ENCODE measurements around the gene OR4D2.

DNA sequence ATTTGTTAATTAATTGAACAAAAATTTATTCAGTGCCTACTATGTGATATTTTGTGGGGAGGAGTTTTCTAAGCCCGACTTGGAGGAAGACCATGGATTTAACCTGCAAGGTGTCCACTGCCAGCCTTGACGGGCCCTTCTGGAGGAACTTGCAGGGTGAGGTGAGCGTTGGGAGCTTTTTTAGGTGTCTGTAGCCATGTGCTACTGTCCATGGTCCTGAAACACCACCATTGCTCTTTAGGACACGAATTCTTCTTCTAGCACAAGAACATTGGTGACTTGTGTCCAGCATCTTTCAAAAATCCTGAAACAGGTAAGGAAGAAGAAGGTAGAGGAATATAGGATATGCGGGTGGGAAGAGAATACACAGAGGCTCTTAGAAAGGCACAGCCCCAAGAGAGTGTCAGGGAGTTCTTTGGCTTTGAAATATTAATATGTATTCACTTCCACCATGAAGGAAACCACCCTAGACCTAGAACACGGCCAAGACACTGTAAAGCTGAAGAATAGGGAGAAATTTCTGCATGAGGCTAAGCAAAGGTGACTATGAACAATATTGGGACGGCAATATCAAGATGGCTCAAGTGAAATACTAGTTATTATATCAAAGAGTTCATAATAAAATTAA lies 46.5 kb upstream of the OR4D2 start:
- TF ChIP-seq EZH2phosphoT487 (IDR thresholded peaks at IDR 0.05; ENCODE audit: insufficient read depth, low read depth) (no peak), EZH2 (IDR thresholded peaks at IDR 0.05; ENCODE audit: insufficient read depth, poor library complexity, severe bottlenecking) (no peak)

Data from GM23248 (cell line).